ENCODE results near the gene LGALS7.
"Not testable (repeated sequence)": the region's sequence is repeated elsewhere in the genome, so short reads cannot be mapped to it uniquely, and the experiment has no call there.

Gene LGALS7

GRCh38 chr19:38800577-38801347, 27.4 kb upstream of the LGALS7 start:
- DNase-seq (ENCODE audit: low read depth in 2 of 2) = no peak

GRCh38 chr19:38799104-38799503, 25.8 kb upstream of the LGALS7 start:
- DNase-seq (ENCODE audit: low read depth in 2 of 2) = no peak

DNA sequence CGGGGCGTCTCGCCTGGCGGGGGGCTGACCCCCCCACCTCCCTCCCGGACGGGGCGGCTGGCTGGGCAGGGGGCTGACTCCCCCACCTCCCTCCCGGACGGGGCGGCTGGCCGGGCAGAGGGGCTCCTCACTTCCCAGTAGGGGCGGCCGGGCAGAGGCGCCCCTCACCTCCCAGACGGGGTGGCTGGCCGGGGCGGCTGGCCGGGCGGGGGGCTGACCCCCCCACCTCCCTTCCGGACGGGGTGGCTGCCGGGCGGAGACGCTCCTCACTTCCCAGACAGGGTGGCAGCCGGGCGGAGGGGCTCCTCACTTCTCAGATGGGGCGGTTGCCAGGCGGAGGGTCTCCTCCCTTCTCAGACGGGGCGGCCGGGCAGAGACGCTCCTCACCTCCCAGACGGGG, 24.5 kb upstream of the LGALS7 start:
- DNase-seq (ENCODE audit: low read depth in 2 of 2) = not testable (repeated sequence)

DNA sequence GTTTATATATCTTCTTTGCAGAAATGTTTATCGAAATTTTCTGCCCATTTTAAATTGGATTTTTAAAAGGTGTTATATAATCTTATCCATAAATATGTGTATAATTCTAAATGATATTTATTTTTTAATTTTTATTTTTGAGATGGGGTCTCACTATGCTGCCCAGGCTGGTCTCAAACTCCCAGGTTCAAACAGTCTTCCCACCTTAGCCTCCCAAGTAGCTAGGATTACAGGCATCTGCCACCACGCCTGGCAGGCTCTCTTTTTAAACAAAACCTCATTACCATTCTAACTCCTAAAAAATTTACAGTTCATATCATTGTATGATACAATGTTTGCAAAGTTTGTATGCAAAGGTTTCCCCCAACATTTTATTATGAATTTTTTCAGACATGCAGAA, 22.8 kb upstream of the LGALS7 start:
- DNase-seq (ENCODE audit: low read depth in 2 of 2) = no peak

DNA sequence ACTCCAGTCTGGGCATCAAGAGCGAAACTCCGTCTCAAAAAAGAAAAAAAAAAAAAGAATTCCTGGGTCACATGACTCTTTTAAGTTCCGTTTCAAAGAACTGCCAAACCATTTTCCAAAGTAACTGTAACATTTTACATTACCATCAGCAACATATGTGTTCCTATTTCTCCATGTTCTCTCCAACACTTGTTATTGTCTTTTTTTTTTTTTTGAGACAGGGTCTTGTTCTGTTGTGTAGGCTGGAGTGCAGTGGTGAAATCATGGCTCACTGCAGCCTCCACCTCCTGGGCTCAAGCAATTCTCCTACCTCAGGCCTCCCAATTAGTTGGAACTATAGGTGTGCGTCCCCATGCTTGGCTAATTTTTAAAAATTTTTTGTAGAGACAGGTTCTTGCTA, 22.2 kb upstream of the LGALS7 start:
- no peak for DNase-seq (ENCODE audit: low read depth in 2 of 2)

GRCh38 chr19:38793671-38794070, 20.4 kb upstream of the LGALS7 start:
- DNase-seq (ENCODE audit: low read depth in 2 of 2) = no peak

DNA sequence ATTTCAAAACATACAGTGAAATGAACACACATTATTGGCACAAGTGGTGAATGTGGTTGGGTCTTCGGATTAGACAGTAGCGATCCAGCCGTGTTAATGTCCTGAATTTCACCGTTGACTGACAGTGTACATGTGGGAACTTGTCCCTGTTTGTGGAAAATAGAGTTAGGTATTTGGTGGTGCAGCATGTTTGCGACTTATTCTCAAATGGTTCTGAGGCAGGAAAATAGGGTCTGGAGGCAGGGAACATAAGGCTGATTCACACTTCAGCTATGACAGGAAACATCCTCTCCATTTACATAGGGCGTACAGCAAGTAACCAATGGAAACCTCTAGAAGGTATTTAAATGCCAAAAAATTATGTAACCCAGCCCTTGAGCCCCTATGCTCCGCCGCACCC, 19.9 kb upstream of the LGALS7 start:
- DNase-seq (ENCODE audit: low read depth in 2 of 2) = no peak

- DNase-seq (ENCODE audit: low read depth in 2 of 2) = peak in 1 of 2 experiments; percentile 15
Observed at GRCh38 chr19:38792250-38793111, 19.2 kb upstream of the LGALS7 start.

- DNase-seq (ENCODE audit: low read depth in 2 of 2) = not testable (repeated sequence)
Observed at GRCh38 chr19:38791451-38792064, 18.2 kb upstream of the LGALS7 start.

DNA sequence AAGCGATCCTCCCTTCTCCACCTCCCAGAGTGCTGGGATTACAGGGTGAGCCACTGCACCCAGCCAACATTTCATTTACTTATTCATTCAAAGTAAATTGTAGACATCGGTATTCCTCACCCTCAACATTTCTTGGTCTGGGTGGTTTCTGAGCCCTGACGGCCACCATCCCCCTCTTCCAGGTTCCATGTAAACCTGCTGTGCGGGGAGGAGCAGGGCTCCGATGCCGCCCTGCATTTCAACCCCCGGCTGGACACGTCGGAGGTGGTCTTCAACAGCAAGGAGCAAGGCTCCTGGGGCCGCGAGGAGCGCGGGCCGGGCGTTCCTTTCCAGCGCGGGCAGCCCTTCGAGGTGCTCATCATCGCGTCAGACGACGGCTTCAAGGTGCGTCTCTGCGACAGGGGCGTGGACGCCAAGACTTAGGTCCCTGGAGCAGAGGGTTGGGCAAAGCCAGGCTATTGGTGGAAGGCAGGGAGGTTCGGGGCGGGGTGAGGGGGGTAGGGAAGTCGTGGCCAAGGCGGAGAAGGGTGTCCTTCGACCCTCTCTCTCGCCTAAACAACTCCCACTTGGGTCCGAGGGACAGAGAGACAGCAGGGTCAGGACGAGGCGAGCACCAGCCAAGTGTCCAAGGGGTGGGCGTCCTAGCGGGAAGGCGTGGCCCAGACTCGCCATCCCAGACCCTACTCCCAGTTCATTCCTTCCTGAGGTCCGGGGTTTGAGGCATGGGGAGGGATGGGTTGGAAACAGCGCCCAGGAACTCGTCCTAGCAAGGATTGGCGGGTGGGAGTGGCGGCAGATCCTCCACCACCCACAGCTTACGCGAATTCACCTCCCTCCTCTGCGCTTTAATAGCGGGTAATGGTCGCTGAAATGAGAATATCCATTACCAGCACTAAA, 17.4 kb upstream of the LGALS7 start:
- DNase-seq (ENCODE audit: low read depth in 2 of 2) = not testable (repeated sequence)

- DNase-seq (ENCODE audit: low read depth in 2 of 2) = no peak
Observed at GRCh38 chr19:38788478-38789243, 15.3 kb upstream of the LGALS7 start, which contains the start of gene LGALS7B. TSS of gene LGALS7B (plus strand) at chr19:38789200. CDS start at chr19:38789227, 27 bp downstream.

DNA sequence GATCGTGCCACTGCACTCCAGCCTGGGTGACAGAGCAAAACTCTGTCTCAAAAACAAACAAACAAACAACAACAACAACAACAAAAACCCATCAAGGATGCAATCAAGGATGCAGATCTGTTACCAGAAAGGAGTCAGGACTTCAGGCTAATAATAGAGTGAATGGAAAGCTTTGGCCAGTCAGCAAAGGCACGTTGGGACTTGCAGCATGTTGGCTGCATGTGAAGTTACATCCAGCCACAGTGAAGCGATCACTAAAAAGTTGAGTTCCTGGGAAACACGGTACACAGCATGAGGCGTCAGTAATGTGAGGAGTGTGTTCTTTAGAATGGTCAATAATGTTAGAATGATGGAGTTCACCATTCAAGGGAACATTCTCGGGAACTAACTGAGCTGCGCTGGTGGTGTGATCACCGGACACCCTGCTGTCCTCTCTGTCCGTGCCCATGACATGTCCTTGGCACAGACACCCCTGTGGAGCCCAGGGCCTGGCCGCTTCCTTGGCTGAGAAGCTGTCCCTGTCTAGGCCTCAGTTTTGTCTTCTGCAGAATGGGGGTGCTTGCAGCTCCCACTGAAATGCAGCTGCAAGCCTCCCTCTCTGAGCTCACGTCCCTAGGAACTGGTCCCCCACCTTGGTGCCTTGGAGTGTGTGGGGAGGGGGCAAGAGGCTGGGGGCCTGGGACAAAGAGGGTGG, 13.4 kb upstream of the LGALS7 start:
- DNase-seq (ENCODE audit: low read depth in 2 of 2) = no peak

GRCh38 chr19:38786061-38786460, 12.7 kb upstream of the LGALS7 start:
- not testable (repeated sequence) for DNase-seq (ENCODE audit: low read depth in 2 of 2)

- DNase-seq (ENCODE audit: low read depth in 2 of 2) = no peak
Observed at GRCh38 chr19:38785187-38785699, 11.9 kb upstream of the LGALS7 start.

- DNase-seq (ENCODE audit: low read depth in 2 of 2) = no peak
Observed at GRCh38 chr19:38784224-38784623, 10.9 kb upstream of the LGALS7 start.

DNA sequence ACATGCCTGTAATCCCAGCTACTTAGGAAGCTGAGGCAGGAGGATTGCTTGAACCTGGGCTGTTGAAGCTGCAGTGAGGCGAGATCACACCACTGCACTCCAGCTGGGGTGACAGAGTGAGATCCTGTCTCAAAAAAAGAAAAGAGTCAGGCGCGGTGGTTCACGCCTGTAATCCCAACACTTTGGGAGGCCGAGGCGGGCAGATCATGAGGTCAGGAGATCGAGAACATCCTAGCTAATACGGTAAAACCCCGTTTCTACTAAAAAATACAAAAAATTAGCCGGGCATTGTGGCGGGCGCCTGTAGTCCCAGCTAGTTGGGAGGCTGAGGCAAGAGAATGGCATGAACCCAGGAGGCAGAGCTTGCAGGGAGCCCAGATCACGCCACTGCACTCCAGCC, 8.9 kb upstream of the LGALS7 start:
- not testable (repeated sequence) for DNase-seq (ENCODE audit: low read depth in 2 of 2)

- DNase-seq (ENCODE audit: low read depth in 2 of 2) = no peak
Observed at GRCh38 chr19:38781058-38781457, 7.7 kb upstream of the LGALS7 start.

- DNase-seq (ENCODE audit: low read depth in 2 of 2) = no peak
Observed at GRCh38 chr19:38780443-38780842, 7.1 kb upstream of the LGALS7 start.

- DNase-seq (ENCODE audit: low read depth in 2 of 2) = no peak
Observed at GRCh38 chr19:38778733-38779132, 5.4 kb upstream of the LGALS7 start.
